ENCODE data around the gene IBA57.

DNA sequence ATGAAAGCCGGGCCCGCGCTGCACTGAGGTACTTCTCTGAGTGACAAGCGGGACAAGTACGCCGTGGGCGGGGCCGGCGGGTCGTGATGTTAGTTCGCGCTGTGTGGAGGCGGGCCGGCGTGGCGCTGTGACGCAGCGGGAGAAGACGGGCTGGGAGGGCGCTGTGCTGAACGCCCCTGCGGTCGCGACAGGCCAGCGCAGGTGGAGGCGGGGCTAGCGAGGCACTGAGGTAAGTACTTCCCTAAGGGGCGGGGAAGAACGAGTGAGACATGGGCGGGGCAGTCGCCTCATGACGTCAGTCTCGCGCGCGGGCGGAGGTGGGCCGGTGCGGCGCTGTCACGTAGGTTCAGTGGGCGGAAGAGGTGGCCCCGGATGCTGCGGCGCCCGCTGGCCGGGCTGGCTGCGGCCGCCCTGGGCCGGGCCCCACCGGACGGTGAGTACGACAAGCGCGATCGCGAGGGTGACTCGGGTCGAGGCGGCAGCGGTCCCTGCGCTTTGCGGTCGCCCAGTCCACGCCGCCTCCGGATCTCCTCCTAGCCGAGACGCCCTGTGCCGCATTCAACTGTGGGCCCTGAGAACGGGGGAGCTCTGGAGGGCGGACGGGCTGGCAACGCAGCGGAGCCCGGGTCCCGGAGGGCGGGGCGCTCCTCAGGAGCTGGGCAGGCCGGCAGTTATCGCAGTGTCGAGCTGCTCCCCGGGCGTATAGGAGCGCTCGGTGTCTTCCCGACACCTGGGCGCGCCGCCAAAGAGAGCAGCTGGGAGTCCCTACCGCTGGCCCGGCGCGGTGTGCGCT is 25.5 kb upstream of the IBA57 start, which contains the start of gene GUK1:
- TF ChIP-seq RNF2 (IDR thresholded peaks at IDR 0.05; ENCODE audit: borderline replicate concordance, low read depth, low read length, missing control alignments, poor library complexity, severe bottlenecking) (no peak), BRCA1 (IDR thresholded peaks at IDR 0.05; ENCODE audit: low read depth, low read length) (no peak), POLR2A (IDR thresholded peaks at IDR 0.05; ENCODE audit: control extremely low read depth in 1 of 2, low read depth in 2 of 2, low read length in 2 of 2) (peak in 1 of 2 experiments; percentile 90; a peak in 2 of 3 replicates), GABPA (IDR thresholded peaks at IDR 0.05; ENCODE audit: borderline replicate concordance, insufficient read depth, low read length) (no peak), POLR2AphosphoS5 (IDR thresholded peaks at IDR 0.05; ENCODE audit: low read depth, low read length) (peak; percentile 73)
- TF ChIP-seq, protein P1, sequence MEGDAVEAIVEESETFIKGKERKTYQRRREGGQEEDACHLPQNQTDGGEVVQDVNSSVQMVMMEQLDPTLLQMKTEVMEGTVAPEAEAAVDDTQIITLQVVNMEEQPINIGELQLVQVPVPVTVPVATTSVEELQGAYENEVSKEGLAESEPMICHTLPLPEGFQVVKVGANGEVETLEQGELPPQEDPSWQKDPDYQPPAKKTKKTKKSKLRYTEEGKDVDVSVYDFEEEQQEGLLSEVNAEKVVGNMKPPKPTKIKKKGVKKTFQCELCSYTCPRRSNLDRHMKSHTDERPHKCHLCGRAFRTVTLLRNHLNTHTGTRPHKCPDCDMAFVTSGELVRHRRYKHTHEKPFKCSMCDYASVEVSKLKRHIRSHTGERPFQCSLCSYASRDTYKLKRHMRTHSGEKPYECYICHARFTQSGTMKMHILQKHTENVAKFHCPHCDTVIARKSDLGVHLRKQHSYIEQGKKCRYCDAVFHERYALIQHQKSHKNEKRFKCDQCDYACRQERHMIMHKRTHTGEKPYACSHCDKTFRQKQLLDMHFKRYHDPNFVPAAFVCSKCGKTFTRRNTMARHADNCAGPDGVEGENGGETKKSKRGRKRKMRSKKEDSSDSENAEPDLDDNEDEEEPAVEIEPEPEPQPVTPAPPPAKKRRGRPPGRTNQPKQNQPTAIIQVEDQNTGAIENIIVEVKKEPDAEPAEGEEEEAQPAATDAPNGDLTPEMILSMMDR (IDR thresholded peaks at IDR 0.05; ENCODE audit: control extremely low read depth in 1 of 3, insufficient read depth in 1 of 3, low read depth in 1 of 3, low read length in 3 of 3): peak in 1 of 3 experiments; percentile 17; a peak in 2 of 4 replicates
- TF ChIP-seq, protein P2, sequence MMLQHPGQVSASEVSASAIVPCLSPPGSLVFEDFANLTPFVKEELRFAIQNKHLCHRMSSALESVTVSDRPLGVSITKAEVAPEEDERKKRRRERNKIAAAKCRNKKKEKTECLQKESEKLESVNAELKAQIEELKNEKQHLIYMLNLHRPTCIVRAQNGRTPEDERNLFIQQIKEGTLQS (IDR thresholded peaks at IDR 0.05; ENCODE audit: insufficient read depth, low read depth, low read length): peak; percentile 43; the same call in 1 of the 2 replicates
